Ovary (tissue), 9 donors: ENCODE measurements around the gene RAB12. TPM values are rescaled to one million over a fixed set of nuclear protein-coding genes. Genes with fewer than 3 reads are reported as not detected.
"Not testable (repeated sequence)": the region's sequence is repeated elsewhere in the genome, so short reads cannot be mapped to it uniquely, and the experiment has no call there.

Experiments used
- DNase-seq, 5 donors: peaks; one replicate each; pipeline ENCODE4 v3.0.0-alpha.2; 2019 to 2020
- H3K27ac ChIP-seq, 2 donors: fragments of 200-600 bp; one replicate each; pipeline versions ENCODE4 v1.5.1 to v1.8.0; 2019 to 2022
- H3K27me3 ChIP-seq: fragments of 200-600 bp; one replicate; pipeline ENCODE4 v1.8.0; 2022
- H3K36me3 ChIP-seq: fragments of 200-600 bp; sonication (generic); one replicate; pipeline ENCODE4 v1.5.1; 2019
- H3K4me1 ChIP-seq: one replicate; pipeline ENCODE4 v1.8.1; 2013; ENCODE audit warnings: mild to moderate bottlenecking, moderate library complexity; ENCODE audit not compliant: insufficient read depth
- H3K4me3 ChIP-seq: fragments of 200-600 bp; sonication (generic); one replicate; pipeline ENCODE4 v1.5.1; 2017
- H3K9me3 ChIP-seq, 2 donors: fragments of 200-600 bp in 1 of 2; sonication (generic) in 1 of 2; one replicate each; pipeline versions ENCODE4 v1.5.1 to v1.8.1; 2013 to 2019; ENCODE audit warnings: mild to moderate bottlenecking in 1 of 2, moderate library complexity in 1 of 2
- CTCF ChIP-seq, 3 donors: fragments of 450-650 bp in 2 of 3; fragments of 200-600 bp in 1 of 3; IDR thresholded peaks; one replicate each; pipeline versions ENCODE4 v1.5.1 to v1.8.0; 2016 to 2022; ENCODE audit warnings: antibody characterized with exemption in 3 of 3, mild to moderate bottlenecking in 1 of 3
- EP300 ChIP-seq: sonication (generic); formaldehyde crosslinking; IDR thresholded peaks from one replicate; pipeline ENCODE4 v1.6.1; 2017; ENCODE audit warnings: antibody characterized with exemption
- POLR2A ChIP-seq: fragments of 450-650 bp; IDR thresholded peaks from one replicate; pipeline ENCODE4 v1.6.1; 2017; ENCODE audit warnings: antibody characterized with exemption, mild to moderate bottlenecking, moderate library complexity
- WGBS, 3 donors: extraction: QIAGEN DNeasy Blood & Tissue Kit in 1 of 3; methylation state at CpG; one replicate each; pipeline versions ENCODE4 v1.1.5 to v1.1.7; 2013 to 2017; 5-methylcytosine and 5-hydroxymethylcytosine counted together
- intact Hi-C, 4 donors: fragments of 100-400 bp; cut with DNase I; formaldehyde crosslinking; loops; one replicate each; pipeline versions ENCODE4 v1.11.0 to v1.15.1; 2022 to 2023
- polyA plus RNA-seq, 2 donors: library from polyadenylated mRNA; stranded (reverse); fragments of 200-250 nt in 1 of 2; fragments of 350-450 nt in 1 of 2; fragmentation: Illumina TruSeq in 1 of 2; extraction: RNeasy Lipid Tissue Mini Kit (QIAGEN cat#74804) in 1 of 2; gene quantifications; one replicate each; pipeline ENCODE4 v1.2.3, GENCODE V29; 2013 to 2014
- total RNA-seq, 7 donors: library from RNA; depleted of rRNA in 2 of 7; stranded (reverse); fragments of >200 nt in 2 of 7; fragmentation: NEBNext Ultra II Directional in 3 of 7; extraction: Animal tissue kit (Norgen Biotek cat#: 25700) in 3 of 7; gene quantifications; one replicate each; pipeline versions ENCODE4 v1.1.0 to v1.2.4, GENCODE V29; 2016 to 2023
- donor health status: DM: no; HTN: no; CAD: no; lungs with moderate emphysema.
- donor health status: DM: no; HTN: no; CAD: no.
- donor health status: Bipolar disorder and iron deficiency.
- donor health status: DM: yes; HTN: yes; CAD: no.
- donor health status: DM: no; HTN: no; CAD: no.
- donor health status: DM: yes; HTN: yes; CAD: no.

Gene RAB12
- total and polyA plus RNA-seq, 9 donors = 30.3 to 69.0 (median 43.5) TPM

- Histone ChIP-seq H3K36me3 (no peaks in the 10 kb centered on the region), H3K4me1 (peaks cover 17% of the 10 kb centered on the region), H3K27ac (no peak overlapping the region), H3K27me3 (no peaks in the 10 kb centered on the region), H3K4me3 (no peak overlapping the region), H3K9me3 (no peaks in the 10 kb centered on the region)
- 61 to 65% (median 62%) methylated on average over 3 of the region's 3 CpGs for WGBS, 3 donors
- no peak for DNase-seq
- intact Hi-C loops = no loop called here
- TF ChIP-seq EP300 (no peak), CTCF (IDR thresholded peaks at IDR 0.05) (no peak), POLR2A (no peak)
Observed at GRCh38 chr18:8620845-8621244, 11.6 kb downstream of the RAB12 start.

GRCh38 chr18:8622625-8623024, 13.4 kb downstream of the RAB12 start:
- DNase-seq, H3K27ac ChIP-seq, H3K27me3 ChIP-seq, H3K4me3 ChIP-seq, H3K36me3 ChIP-seq, H3K9me3 ChIP-seq, intact Hi-C loops: not testable (repeated sequence)
- 88 to 91% (median 90%) methylated on average over 10 of the region's 10 CpGs for WGBS, 3 donors
- peaks cover 14% of the 10 kb centered on the region for H3K4me1 ChIP-seq

- H3K36me3 ChIP-seq = no peaks in the 10 kb centered on the region
- no peaks in the 10 kb centered on the region for H3K9me3 ChIP-seq
- intact Hi-C loops = no loop called here
- TF ChIP-seq EP300 = no peak
- TF ChIP-seq POLR2A = no peak
- no peak for TF ChIP-seq CTCF (IDR thresholded peaks at IDR 0.05)
- WGBS, 3 donors = 67 to 86% (median 70%) methylated on average over 4 of the region's 4 CpGs
- H3K4me3 ChIP-seq = no peak overlapping the region
- H3K4me1 ChIP-seq = peaks cover 15% of the 10 kb centered on the region
- DNase-seq = no peak
- H3K27ac ChIP-seq = no peak overlapping the region
- no peaks in the 10 kb centered on the region for H3K27me3 ChIP-seq
Observed at GRCh38 chr18:8623549-8624106, 14.4 kb downstream of the RAB12 start.

DNA sequence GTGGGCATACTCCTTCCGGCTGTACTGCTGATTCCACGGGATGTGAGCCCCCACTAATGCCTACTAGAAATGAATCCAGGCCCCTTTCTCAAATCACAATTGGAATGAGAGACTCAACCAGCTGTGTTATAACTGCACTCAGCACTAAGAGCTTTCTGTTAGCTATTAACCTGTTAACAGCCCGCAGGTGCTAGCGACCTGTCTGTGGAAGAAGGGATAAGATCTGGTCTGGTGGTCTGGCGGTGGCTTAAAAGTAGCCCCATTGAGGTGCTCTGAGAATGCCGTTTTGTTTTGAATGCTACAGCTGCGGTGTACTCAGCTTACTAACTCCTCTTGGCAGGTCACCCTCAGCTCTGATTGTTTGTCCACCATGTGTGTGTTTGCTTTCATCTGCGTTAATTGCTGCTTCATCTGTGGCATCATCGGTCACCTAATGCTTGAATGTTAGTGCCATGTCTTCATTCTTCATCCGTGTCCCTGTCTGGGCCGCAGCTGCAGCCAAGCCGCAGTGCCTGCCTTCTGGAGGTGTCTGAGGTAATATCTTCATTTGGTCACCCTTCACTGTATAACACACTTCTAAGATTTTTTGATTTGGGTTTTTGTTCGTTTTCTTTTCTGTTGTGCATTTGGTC, 16.3 kb downstream of the RAB12 start:
- no peak for DNase-seq
- H3K4me3 ChIP-seq = no peak overlapping the region
- H3K36me3 ChIP-seq = no peaks in the 10 kb centered on the region
- H3K27me3 ChIP-seq = no peaks in the 10 kb centered on the region
- peaks cover 16% of the 10 kb centered on the region for H3K4me1 ChIP-seq
- WGBS, 3 donors = 65 to 77% (median 65%) methylated on average over 13 of the region's 13 CpGs
- no peak for TF ChIP-seq CTCF (IDR thresholded peaks at IDR 0.05)
- TF ChIP-seq EP300 = no peak
- TF ChIP-seq POLR2A = no peak
- no peaks in the 10 kb centered on the region for H3K9me3 ChIP-seq
- H3K27ac ChIP-seq = no peak overlapping the region
- intact Hi-C loops = no loop called here

DNA sequence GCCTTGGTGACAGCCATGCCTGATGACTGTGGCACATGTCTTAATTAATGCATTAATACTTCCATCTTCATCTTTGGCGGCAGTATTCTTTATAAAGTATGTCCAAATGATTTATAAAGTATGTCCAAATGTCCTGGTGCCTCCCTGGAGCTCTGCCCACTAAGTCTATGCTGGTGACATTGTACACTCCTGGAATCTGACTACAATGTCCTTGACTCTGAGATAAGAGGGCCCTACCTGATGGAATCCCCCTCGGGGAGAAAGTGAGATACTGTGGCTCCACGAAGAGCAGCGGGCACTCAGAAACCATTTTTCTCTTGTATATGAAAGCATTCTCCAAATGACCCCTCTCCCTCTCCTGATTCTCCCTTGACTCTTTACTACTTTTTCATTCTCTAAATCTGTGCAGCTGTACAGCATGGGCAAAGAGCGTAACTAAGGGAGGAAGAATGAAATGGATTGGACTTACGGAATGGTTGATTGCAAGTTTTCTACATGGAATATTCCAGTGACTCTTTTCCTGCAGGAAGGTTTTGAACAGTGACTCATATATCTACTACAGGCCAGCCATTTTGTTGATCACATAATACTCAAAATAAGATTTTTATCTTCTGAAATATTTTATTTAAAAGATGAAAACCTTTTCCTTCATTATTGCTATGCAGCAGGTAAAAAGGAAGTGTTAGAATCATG, 17.3 kb downstream of the RAB12 start:
- H3K9me3 ChIP-seq = no peaks in the 10 kb centered on the region
- 75 to 77% (median 76%) methylated on average over 6 of the region's 6 CpGs for WGBS, 3 donors
- no peak overlapping the region for H3K27ac ChIP-seq
- H3K4me1 ChIP-seq = peaks cover 13% of the 10 kb centered on the region
- intact Hi-C loops = no loop called here
- no peak for DNase-seq
- no peaks in the 10 kb centered on the region for H3K27me3 ChIP-seq
- no peaks in the 10 kb centered on the region for H3K36me3 ChIP-seq
- H3K4me3 ChIP-seq = no peak overlapping the region
- TF ChIP-seq POLR2A = no peak
- TF ChIP-seq EP300 = no peak
- no peak for TF ChIP-seq CTCF (IDR thresholded peaks at IDR 0.05)
